ENCODE results near the gene CA9. TPM values are rescaled to one million over a fixed set of nuclear protein-coding genes. Genes with fewer than 3 reads are reported as not detected.

CA9 gene
- total RNA-seq, 1 experiment from 2014 or later: not detected

DNA sequence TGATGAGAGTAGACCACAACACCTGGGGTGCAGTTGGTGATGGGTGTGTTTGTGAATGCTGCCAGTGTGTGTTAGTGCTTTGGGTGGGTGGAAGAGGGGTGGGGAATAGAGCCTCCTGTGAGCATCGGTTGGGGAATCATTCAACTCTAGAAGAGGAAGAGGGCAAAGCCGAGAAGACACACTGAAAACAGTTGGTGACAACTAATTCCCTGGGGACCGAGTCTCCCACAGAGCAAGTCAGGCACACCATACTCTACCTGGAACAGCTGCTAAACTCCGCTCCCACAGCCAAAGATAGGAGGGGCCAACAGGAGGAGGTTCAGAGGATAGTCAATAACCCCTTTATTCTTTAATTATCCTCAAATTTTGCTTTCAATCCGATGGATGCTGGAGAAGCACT lies 7.2 kb upstream of the CA9 start:
- POLR2A ChIA-PET: interaction anchor here (1.1 to 2.0 kb wide), 2 partner anchors 61 to 62 kb away, joined by 3 to 5 read pairs; no protein-coding TSS in a partner anchor
- peaks cover 29% of the 10 kb centered on the region for H3K4me1 Mint-ChIP-seq (ENCODE audit: low read depth, unreplicated experiment)
- H3K9me3 Mint-ChIP-seq (ENCODE audit: unreplicated experiment): peaks cover 12% of the 10 kb centered on the region
- Histone ChIP-seq H3K36me3 (ENCODE audit: control insufficient read depth, insufficient read depth, low read length) (no peaks in the 10 kb centered on the region), H3K27me3 (replicated peaks; ENCODE audit: control insufficient read depth, insufficient read depth, low read length) (no peaks in the 10 kb centered on the region), H3K9me3 (no peaks in the 10 kb centered on the region), H3K4me1 (peaks cover 34% of the 10 kb centered on the region), H3K4me3 (ENCODE audit: low read depth, low read length) (no peak overlapping the region)
- peaks cover 25% of the 10 kb centered on the region for H3K36me3 Mint-ChIP-seq (ENCODE audit: insufficient read depth, unreplicated experiment)
- TF ChIP-seq, protein P1, sequence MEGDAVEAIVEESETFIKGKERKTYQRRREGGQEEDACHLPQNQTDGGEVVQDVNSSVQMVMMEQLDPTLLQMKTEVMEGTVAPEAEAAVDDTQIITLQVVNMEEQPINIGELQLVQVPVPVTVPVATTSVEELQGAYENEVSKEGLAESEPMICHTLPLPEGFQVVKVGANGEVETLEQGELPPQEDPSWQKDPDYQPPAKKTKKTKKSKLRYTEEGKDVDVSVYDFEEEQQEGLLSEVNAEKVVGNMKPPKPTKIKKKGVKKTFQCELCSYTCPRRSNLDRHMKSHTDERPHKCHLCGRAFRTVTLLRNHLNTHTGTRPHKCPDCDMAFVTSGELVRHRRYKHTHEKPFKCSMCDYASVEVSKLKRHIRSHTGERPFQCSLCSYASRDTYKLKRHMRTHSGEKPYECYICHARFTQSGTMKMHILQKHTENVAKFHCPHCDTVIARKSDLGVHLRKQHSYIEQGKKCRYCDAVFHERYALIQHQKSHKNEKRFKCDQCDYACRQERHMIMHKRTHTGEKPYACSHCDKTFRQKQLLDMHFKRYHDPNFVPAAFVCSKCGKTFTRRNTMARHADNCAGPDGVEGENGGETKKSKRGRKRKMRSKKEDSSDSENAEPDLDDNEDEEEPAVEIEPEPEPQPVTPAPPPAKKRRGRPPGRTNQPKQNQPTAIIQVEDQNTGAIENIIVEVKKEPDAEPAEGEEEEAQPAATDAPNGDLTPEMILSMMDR (IDR thresholded peaks at IDR 0.05; ENCODE audit: insufficient read depth in 1 of 2, low read depth in 1 of 2, low read length in 1 of 2, severe bottlenecking in 1 of 2, unreplicated experiment in 1 of 2): no peak
- no peak for DNase-seq
- no peaks in the 10 kb centered on the region for H3K27me3 Mint-ChIP-seq (ENCODE audit: insufficient read depth, unreplicated experiment)
- H3K4me3 Mint-ChIP-seq (ENCODE audit: unreplicated experiment): no peak overlapping the region
- intact Hi-C loops (cut with micrococcal nuclease; ENCODE audit: unreplicated experiment): no loop called here
- no peak overlapping the region for H3K27ac Mint-ChIP-seq (ENCODE audit: unreplicated experiment)
- CTCF ChIA-PET: interaction anchor here (3.7 kb wide), 1 partner anchor 30 kb away, joined by 35 read pairs; no protein-coding TSS in a partner anchor
- BruUV-seq (replicated peaks): no TSS peak

DNA sequence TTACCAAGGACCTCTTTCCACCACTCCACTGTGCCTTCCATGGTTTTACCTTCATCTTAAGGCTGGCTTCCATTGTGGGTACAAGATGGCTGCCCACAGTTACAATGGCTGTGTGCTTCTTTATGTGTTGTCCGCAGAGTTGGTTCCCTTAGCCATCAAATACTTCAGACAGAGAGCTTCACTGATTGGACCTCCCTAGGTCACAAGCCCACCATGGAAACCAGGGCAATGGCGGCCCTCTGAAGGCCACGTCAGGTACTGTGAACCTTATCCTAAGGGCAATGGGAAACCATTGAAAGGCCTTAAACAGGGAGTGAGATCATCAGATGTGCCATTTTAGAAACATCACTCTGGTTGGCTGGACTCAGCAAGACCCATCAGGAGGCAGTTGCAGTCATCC lies 5.8 kb upstream of the CA9 start:
- Mint-ChIP-seq H3K27ac (ENCODE audit: unreplicated experiment) (peak overlapping the region; percentile 16), H3K27me3 (ENCODE audit: insufficient read depth, unreplicated experiment) (no peaks in the 10 kb centered on the region), H3K36me3 (ENCODE audit: insufficient read depth, unreplicated experiment) (peaks cover 13% of the 10 kb centered on the region), H3K4me1 (ENCODE audit: low read depth, unreplicated experiment) (peaks cover 22% of the 10 kb centered on the region), H3K4me3 (ENCODE audit: unreplicated experiment) (no peak overlapping the region), H3K9me3 (ENCODE audit: unreplicated experiment) (peaks cover 12% of the 10 kb centered on the region)
- DNase-seq: no peak
- H3K4me3 ChIP-seq (ENCODE audit: low read depth, low read length): no peak overlapping the region
- no peaks in the 10 kb centered on the region for H3K27me3 ChIP-seq (replicated peaks; ENCODE audit: control insufficient read depth, insufficient read depth, low read length)
- CTCF ChIA-PET: no interaction called here
- TF ChIP-seq, protein P1 (IDR thresholded peaks at IDR 0.05; ENCODE audit: insufficient read depth in 1 of 2, low read depth in 1 of 2, low read length in 1 of 2, severe bottlenecking in 1 of 2, unreplicated experiment in 1 of 2): no peak
- BruUV-seq (replicated peaks): no TSS peak
- no peaks in the 10 kb centered on the region for H3K9me3 ChIP-seq
- no peaks in the 10 kb centered on the region for H3K36me3 ChIP-seq (ENCODE audit: control insufficient read depth, insufficient read depth, low read length)
- H3K4me1 ChIP-seq: peaks cover 34% of the 10 kb centered on the region
- intact Hi-C loops (cut with micrococcal nuclease; ENCODE audit: unreplicated experiment): loop anchor here (2.0 kb wide), 1 partner anchor 65 kb away; the partner anchor contains the start of genes CREB3 and TLN1
- POLR2A ChIA-PET: no interaction called here

DNA sequence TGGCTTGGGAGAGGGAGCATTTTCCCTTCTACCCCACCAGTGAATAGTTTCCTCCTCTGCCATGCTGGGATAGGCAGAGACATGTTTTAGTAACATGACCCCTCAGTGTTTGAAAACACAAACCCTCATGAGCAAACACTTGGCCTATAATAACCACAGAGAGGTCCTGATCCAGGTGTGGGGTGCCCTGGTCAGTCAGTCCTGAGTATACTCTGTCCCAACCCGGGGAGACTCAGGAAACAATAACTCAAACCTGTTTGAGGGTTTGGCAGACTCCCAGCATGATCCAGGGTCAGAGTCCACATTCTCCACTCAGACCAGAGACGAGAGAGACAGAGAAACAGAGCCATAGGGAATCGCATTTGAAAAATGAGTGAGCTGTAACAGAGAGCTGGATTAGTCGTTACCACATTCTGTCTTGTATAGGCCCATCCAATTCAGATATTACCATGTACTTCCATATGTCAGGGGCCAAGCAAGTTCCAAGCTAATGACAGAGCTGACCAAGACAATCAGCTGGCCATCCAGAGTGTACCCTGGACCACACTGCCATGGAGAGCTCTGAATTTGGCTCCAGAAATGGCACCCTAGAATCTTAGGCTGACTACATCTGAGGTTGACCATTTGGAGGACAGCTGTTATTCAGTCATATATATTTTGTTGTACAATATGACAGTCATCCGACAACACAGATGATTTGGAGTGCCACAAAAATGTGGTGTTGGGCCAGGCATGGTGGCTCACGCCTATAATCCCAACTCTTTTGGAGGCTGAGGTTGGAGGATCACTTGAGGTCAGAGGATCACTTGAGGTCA lies 4.2 kb upstream of the CA9 start:
- DNase-seq: peak; percentile 81 to 89
- intact Hi-C loops (cut with micrococcal nuclease; ENCODE audit: unreplicated experiment): loop anchor here (1.0 to 2.0 kb wide), 3 partner anchors 22 to 63 kb away; partner anchors contain the start of genes CREB3 and TLN1
- Histone ChIP-seq H3K27me3 (replicated peaks; ENCODE audit: control insufficient read depth, insufficient read depth, low read length) (no peaks in the 10 kb centered on the region), H3K4me1 (peaks cover 25% of the 10 kb centered on the region), H3K4me3 (ENCODE audit: low read depth, low read length) (no peak overlapping the region), H3K9me3 (no peaks in the 10 kb centered on the region), H3K36me3 (ENCODE audit: control insufficient read depth, insufficient read depth, low read length) (no peaks in the 10 kb centered on the region)
- ChIA-PET CTCF (interaction anchor here (0.7 to 1.8 kb wide), 7 partner anchors 9 to 87 kb away, joined by 4 to 7 read pairs (median 4); no protein-coding TSS in a partner anchor), POLR2A (interaction anchor here (0.5 to 2.0 kb wide), 7 partner anchors 8 to 655 kb away, joined by 4 to 11 read pairs (median 5); partner anchors contain the start of genes CCDC107, CREB3, RMRP and TLN1)
- Mint-ChIP-seq H3K4me3 (ENCODE audit: unreplicated experiment) (peak overlapping the region; percentile 6), H3K36me3 (ENCODE audit: insufficient read depth, unreplicated experiment) (peaks cover 12% of the 10 kb centered on the region), H3K27me3 (ENCODE audit: insufficient read depth, unreplicated experiment) (no peaks in the 10 kb centered on the region), H3K27ac (ENCODE audit: unreplicated experiment) (peak overlapping the region; percentile 16), H3K4me1 (ENCODE audit: low read depth, unreplicated experiment) (peaks cover 19% of the 10 kb centered on the region), H3K9me3 (ENCODE audit: unreplicated experiment) (peaks cover 12% of the 10 kb centered on the region)
- TF ChIP-seq, protein P1 (IDR thresholded peaks at IDR 0.05; ENCODE audit: insufficient read depth in 1 of 2, low read depth in 1 of 2, low read length in 1 of 2, severe bottlenecking in 1 of 2, unreplicated experiment in 1 of 2): no peak
- no TSS peak for BruUV-seq (replicated peaks)
